NCI-H1436 treated with DMSO at 0.1 percent for 48 hours (cell line): ENCODE measurements around the gene PAK5.

Source experiments
- DNase-seq: peaks from one replicate; lab custom pipeline; 2025; lab: John Stamatoyannopoulos, UW

PAK5 gene

GRCh38 chr20:9616455-9616805 is 222.4 kb downstream of the PAK5 start:
- no peak for DNase-seq

GRCh38 chr20:9615766-9616454 is 223.0 kb downstream of the PAK5 start:
- no peak for DNase-seq

- DNase-seq: no peak
Observed at GRCh38 chr20:9615118-9615517, 223.8 kb downstream of the PAK5 start.

- no peak for DNase-seq
Observed at GRCh38 chr20:9613871-9614270, 225.0 kb downstream of the PAK5 start.

- no peak for DNase-seq
Observed at GRCh38 chr20:9611921-9612320, 227.0 kb downstream of the PAK5 start.

GRCh38 chr20:9610665-9611064 is 228.2 kb downstream of the PAK5 start:
- no peak for DNase-seq

GRCh38 chr20:9609887-9610502 is 228.9 kb downstream of the PAK5 start:
- DNase-seq: peak; percentile 18

- no peak for DNase-seq
Observed at GRCh38 chr20:9608639-9609340, 230.1 kb downstream of the PAK5 start.

- no peak for DNase-seq
Observed at GRCh38 chr20:9602847-9603183, 236.1 kb downstream of the PAK5 start.

GRCh38 chr20:9600562-9600961 is 238.3 kb downstream of the PAK5 start:
- no peak for DNase-seq

GRCh38 chr20:9597547-9597946 is 241.3 kb downstream of the PAK5 start:
- DNase-seq: no peak

GRCh38 chr20:9595763-9596162 is 243.1 kb downstream of the PAK5 start:
- no peak for DNase-seq

- DNase-seq: no peak
Observed at GRCh38 chr20:9594284-9594875, 244.5 kb downstream of the PAK5 start.

- DNase-seq: no peak
Observed at GRCh38 chr20:9592419-9592818, 246.5 kb downstream of the PAK5 start.

GRCh38 chr20:9591080-9591479 is 247.8 kb downstream of the PAK5 start:
- DNase-seq: no peak

GRCh38 chr20:9590189-9590588 is 248.7 kb downstream of the PAK5 start:
- no peak for DNase-seq

- no peak for DNase-seq
Observed at GRCh38 chr20:9588706-9589105, 250.2 kb downstream of the PAK5 start.

- no peak for DNase-seq
Observed at GRCh38 chr20:9583151-9583550, 255.7 kb downstream of the PAK5 start.

- no peak for DNase-seq
Observed at GRCh38 chr20:9582137-9582536, 256.7 kb downstream of the PAK5 start.

- no peak for DNase-seq
Observed at GRCh38 chr20:9581509-9581908, 257.4 kb downstream of the PAK5 start.

- no peak for DNase-seq
Observed at GRCh38 chr20:9578594-9578993, 260.3 kb downstream of the PAK5 start.

- DNase-seq: no peak
Observed at GRCh38 chr20:9577397-9577796, 261.5 kb downstream of the PAK5 start.

GRCh38 chr20:9576695-9577094 is 262.2 kb downstream of the PAK5 start:
- no peak for DNase-seq
